Measurements from ENCODE around the gene CHST9. TPM values are rescaled to one million over a fixed set of nuclear protein-coding genes. Genes with fewer than 3 reads are reported as not detected.

CHST9 gene
- total and polyA plus RNA-seq, 2 donors (not counting 3 experiments of a cell fraction or from before 2014, with no cell fraction given): not detected

DNA sequence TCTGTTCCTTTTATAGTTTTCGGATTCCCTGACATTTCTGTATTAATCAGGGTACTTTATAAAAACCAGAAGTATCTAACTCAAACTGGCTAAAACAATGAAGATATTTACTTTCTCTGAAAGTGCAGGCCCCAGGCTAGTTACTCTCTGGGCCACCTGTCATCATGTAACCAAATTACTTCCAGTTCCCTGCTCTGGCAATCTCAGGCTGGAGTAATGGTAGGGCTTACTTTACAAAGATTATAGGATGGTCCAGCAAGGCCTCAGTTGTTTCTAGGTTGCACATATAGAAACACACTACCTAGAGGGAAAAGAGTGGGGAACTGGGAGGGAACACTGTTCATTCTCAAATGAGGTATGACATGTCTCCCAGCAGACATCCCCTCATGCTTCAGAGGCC, 74.8 kb downstream of the CHST9 start:
- Histone ChIP-seq H3K36me3 (ENCODE audit: control insufficient read depth in 2 of 2, extremely low read depth in 1 of 2, insufficient read depth in 2 of 2, low read length in 2 of 2) (no peaks in the 10 kb centered on the region), H3K9ac (replicated peaks; ENCODE audit: extremely low read depth, insufficient read depth, low read length) (no peak overlapping the region), H3K4me2 (ENCODE audit: insufficient read depth, low read length) (no peak overlapping the region), H4K20me1 (replicated peaks; ENCODE audit: control insufficient read depth, extremely low read depth, insufficient read depth, low read length) (no peaks in the 10 kb centered on the region), H3K4me1 (ENCODE audit: control insufficient read depth, extremely low read depth, insufficient read depth, low read length) (no peaks in the 10 kb centered on the region), H3K79me2 (ENCODE audit: control insufficient read depth, insufficient read depth, low read length) (no peaks in the 10 kb centered on the region), H3K27ac (ENCODE audit: insufficient read depth, low read depth, low read length) (no peak overlapping the region), H3K4me3 (replicated peaks in 1 of 3; ENCODE audit: insufficient read depth in 1 of 3, low read depth in 1 of 3, low read length in 3 of 3) (no peak overlapping the region), H2AFZ (ENCODE audit: low read depth, low read length) (no peak overlapping the region), H3K9me3 (replicated peaks; ENCODE audit: control insufficient read depth, insufficient read depth, low read length) (peaks cover 2% of the 10 kb centered on the region), H3K9me1 (replicated peaks; ENCODE audit: control insufficient read depth, extremely low read depth, insufficient read depth, low read length) (no peaks in the 10 kb centered on the region), H3K27me3 (ENCODE audit: control insufficient read depth in 2 of 2, insufficient read depth in 2 of 2, low read length in 2 of 2) (no peaks in the 10 kb centered on the region)
- TF ChIP-seq FOS (IDR thresholded peaks at IDR 0.05; ENCODE audit: borderline replicate concordance, insufficient read depth, low read length): no peak
- TF ChIP-seq MYC (IDR thresholded peaks at IDR 0.05; ENCODE audit: low read depth, low read length): no peak
- TF ChIP-seq, protein P1, sequence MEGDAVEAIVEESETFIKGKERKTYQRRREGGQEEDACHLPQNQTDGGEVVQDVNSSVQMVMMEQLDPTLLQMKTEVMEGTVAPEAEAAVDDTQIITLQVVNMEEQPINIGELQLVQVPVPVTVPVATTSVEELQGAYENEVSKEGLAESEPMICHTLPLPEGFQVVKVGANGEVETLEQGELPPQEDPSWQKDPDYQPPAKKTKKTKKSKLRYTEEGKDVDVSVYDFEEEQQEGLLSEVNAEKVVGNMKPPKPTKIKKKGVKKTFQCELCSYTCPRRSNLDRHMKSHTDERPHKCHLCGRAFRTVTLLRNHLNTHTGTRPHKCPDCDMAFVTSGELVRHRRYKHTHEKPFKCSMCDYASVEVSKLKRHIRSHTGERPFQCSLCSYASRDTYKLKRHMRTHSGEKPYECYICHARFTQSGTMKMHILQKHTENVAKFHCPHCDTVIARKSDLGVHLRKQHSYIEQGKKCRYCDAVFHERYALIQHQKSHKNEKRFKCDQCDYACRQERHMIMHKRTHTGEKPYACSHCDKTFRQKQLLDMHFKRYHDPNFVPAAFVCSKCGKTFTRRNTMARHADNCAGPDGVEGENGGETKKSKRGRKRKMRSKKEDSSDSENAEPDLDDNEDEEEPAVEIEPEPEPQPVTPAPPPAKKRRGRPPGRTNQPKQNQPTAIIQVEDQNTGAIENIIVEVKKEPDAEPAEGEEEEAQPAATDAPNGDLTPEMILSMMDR (IDR thresholded peaks at IDR 0.05; ENCODE audit: extremely low read depth in 1 of 2, insufficient read depth in 1 of 2, low read depth in 1 of 2, low read length in 2 of 2): no peak
- TF ChIP-seq, protein P2, sequence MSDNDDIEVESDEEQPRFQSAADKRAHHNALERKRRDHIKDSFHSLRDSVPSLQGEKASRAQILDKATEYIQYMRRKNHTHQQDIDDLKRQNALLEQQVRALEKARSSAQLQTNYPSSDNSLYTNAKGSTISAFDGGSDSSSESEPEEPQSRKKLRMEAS (IDR thresholded peaks at IDR 0.05; ENCODE audit: insufficient read depth, insufficient read length): no peak
- TF ChIP-seq GATA2 (IDR thresholded peaks at IDR 0.05; ENCODE audit: insufficient read depth, insufficient read length, low read depth, low read length): no peak
- TF ChIP-seq POLR2A (IDR thresholded peaks at IDR 0.05; ENCODE audit: low read depth, low read length): no peak
- no peak for TF ChIP-seq EZH2 (IDR thresholded peaks at IDR 0.05; ENCODE audit: borderline replicate concordance, low read depth, low read length, severe bottlenecking)
- no peak for TF ChIP-seq JUN (IDR thresholded peaks at IDR 0.05; ENCODE audit: borderline replicate concordance, insufficient read depth, insufficient read length, low read depth)
- TF ChIP-seq POLR2AphosphoS5 (IDR thresholded peaks at IDR 0.05; ENCODE audit: insufficient read depth, low read depth, low read length): no peak
- no TSS peak for BruUV-seq (replicated peaks)
- ChIA-PET CTCF (no interaction called here), POLR2A (no interaction called here)
- no peak for FAIRE-seq
- intact Hi-C loops (cut with micrococcal nuclease): no loop called here
- dilution Hi-C loops (cut with MboI; ENCODE audit: extremely low pct_ligation_motif_present, low sequenced_read_pairs): no loop called here
- DNase-seq (ENCODE audit: low read depth, low spot score): no peak

All from endothelial cell of umbilical vein (primary cell).